Measurements from ENCODE around the gene DDX21. TPM values are rescaled to one million over a fixed set of nuclear protein-coding genes. Genes with fewer than 3 reads are reported as not detected.

Gene DDX21
- total RNA-seq, result 29.7 TPM

DNA sequence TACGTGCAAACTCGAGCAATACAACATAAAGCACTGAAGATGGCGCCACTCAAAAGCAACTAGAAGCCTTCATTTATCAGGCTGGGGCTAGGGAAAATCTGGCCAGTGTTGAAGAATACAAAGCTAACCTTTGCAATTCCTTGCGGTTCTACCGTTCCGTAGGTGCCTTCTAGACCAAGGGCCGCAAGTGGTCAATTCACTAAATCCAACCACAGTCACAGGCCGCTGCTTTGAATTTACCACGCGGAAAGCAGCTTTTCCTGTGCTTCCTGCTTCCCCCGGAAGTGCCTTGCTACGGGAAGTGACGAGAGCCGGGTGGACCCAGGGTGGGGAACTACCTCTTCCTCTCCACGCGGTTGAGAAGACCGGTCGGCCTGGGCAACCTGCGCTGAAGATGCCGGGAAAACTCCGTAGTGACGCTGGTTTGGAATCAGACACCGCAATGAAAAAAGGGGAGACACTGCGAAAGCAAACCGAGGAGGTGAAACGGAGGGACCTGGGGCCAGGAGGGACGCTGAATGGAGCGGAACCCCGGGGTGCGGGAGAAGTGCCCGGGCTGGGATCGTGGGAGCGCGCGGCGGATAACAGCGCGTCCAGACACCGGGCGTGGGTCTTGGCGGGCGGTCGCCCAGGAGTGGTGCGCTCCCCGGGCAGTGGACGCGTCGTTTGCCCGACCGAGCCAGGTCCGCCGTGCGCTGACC lies at the start of gene DDX21:
TSS of gene DDX21 (plus strand) at position 339 of the 701 bp plus-strand sequence. CDS start at position 395, 56 bp downstream.

DNA sequence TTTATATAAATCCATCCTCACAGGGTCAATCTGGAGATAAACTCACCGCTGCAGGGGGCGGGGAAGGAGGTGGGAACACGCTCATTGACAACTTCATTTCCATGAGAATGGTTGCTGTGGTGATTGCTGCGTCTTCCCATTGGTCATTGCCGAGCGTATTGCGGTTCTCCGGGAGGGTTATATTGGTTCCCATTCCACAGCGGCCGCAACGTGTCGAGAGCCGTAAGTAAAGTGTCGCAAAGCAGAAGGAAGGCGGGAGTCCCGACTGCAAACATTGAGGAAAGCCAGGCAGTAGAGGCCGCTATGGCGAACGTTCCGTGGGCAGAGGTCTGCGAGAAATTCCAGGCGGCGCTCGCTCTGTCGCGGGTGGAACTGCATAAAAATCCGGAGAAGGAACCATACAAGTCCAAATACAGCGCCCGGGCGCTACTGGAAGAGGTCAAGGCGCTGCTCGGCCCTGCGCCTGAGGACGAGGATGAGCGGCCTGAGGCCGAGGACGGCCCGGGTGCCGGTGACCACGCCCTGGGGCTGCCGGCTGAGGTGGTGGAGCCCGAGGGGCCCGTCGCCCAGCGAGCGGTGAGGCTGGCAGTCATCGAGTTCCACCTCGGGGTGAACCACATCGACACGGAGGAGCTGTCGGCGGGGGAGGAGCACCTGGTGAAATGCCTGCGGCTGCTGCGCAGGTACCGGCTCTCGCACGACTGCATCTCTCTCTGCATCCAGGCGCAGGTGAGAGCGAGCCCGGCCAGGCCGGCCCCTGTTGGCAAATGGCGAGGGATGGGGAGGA lies 32.8 kb downstream of the DDX21 start, which contains the start of gene KIFBP:
TSS of gene KIFBP (plus strand) at position 274 of the 787 bp plus-strand sequence. CDS start at position 304, 30 bp downstream.

Small RNA genes lying within 50 kb of the gene (small RNA-seq; reads per million reads assigned to genes)
- not detected for gene RNU6-571P (ENCODE audit: low replicate concordance)

Other genes with a start within 250 kb of the DDX21 start
- 45.4 TPM for gene CCAR1, start 234.9 kb upstream of the DDX21 start, total RNA-seq
- 5.4 TPM for gene STOX1, start 128.6 kb upstream of the DDX21 start, total RNA-seq
- 36.4 TPM for gene DDX50, start 54.9 kb upstream of the DDX21 start, total RNA-seq
- gene KIFBP, start 32.6 kb downstream of the DDX21 start, total RNA-seq, result 21.4 TPM
- gene SRGN, start 131.9 kb downstream of the DDX21 start, total RNA-seq, result 93.9 TPM
- gene VPS26A, start 168.0 kb downstream of the DDX21 start, total RNA-seq, result 36.6 TPM
- 27.9 TPM for gene SUPV3L1, start 224.1 kb downstream of the DDX21 start, total RNA-seq

Measured in metanephros (tissue), 2 donors.